Smooth muscle cell (in vitro differentiated cells): ENCODE results near the gene SIX5. TPM values are rescaled to one million over a fixed set of nuclear protein-coding genes. Genes with fewer than 3 reads are reported as not detected.

ENCODE experiments used
- DNase-seq: peaks from one replicate; lab custom pipeline; 2025; ENCODE audit not compliant: unreplicated experiment; lab: John Stamatoyannopoulos, UW
- H2AFZ ChIP-seq: fragments of 200-600 bp; sonication (generic); 2 replicates; pipeline ENCODE4 v1.6.0; 2016; ENCODE audit warnings: antibody characterized with exemption, low read depth, mild to moderate bottlenecking
- H3F3A ChIP-seq: fragments of 200-600 bp; sonication (generic); 2 replicates; pipeline ENCODE4 v1.6.0; 2017; ENCODE audit warnings: antibody characterized with exemption, low read depth
- H3K27ac ChIP-seq: fragments of 200-600 bp; sonication (generic); 2 replicates; pipeline ENCODE4 v1.5.1; 2016; ENCODE audit warnings: low read depth, mild to moderate bottlenecking
- H3K27me3 ChIP-seq: fragments of 200-600 bp; sonication (generic); 2 replicates; pipeline ENCODE4 v1.6.1; 2016; ENCODE audit warnings: low read depth, mild to moderate bottlenecking
- H3K36me3 ChIP-seq: fragments of 200-600 bp; sonication (generic); 2 replicates; pipeline ENCODE4 v1.5.1; 2016; ENCODE audit warnings: low read depth
- H3K4me1 ChIP-seq: fragments of 200-600 bp; sonication (generic); 2 replicates; pipeline ENCODE4 v1.5.1; 2016; ENCODE audit warnings: low read depth
- H3K4me2 ChIP-seq: fragments of 200-600 bp; sonication (generic); 2 replicates; pipeline ENCODE4 v1.6.0; 2016; ENCODE audit warnings: mild to moderate bottlenecking
- H3K4me3 ChIP-seq: fragments of 200-600 bp; sonication (generic); 2 replicates; pipeline ENCODE4 v1.5.1; 2016; ENCODE audit warnings: mild to moderate bottlenecking
- H3K79me2 ChIP-seq: fragments of 200-600 bp; sonication (generic); 2 replicates; pipeline ENCODE4 v1.6.0; 2016; ENCODE audit warnings: low read depth, mild to moderate bottlenecking
- H3K9ac ChIP-seq: fragments of 200-600 bp; sonication (generic); 2 replicates; pipeline ENCODE4 v1.6.0; 2016; ENCODE audit warnings: low read depth
- H3K9me3 ChIP-seq: fragments of 200-600 bp; sonication (generic); replicated peaks from 2 replicates; pipeline ENCODE4 v1.5.1; 2016; ENCODE audit warnings: low read depth
- H4K20me1 ChIP-seq: fragments of 200-600 bp; sonication (generic); 2 replicates; pipeline ENCODE4 v1.6.0; 2016; ENCODE audit warnings: low read depth
- WGBS: methylation state at CpG from one replicate; pipeline ENCODE4 v1.1.7; 2016; ENCODE audit warnings: low lambda C conversion rate; 5-methylcytosine and 5-hydroxymethylcytosine counted together
- polyA plus RNA-seq: library from polyadenylated mRNA; unstranded; fragments of >200 nt; fragmentation: Nextera tagmentation; extraction: Ambion mirVana; gene quantifications from 2 replicates; pipeline ENCODE4 v1.2.1, GENCODE V29; 2016
- total RNA-seq: library from RNA; depleted of rRNA; stranded (reverse); fragments of >200 nt; gene quantifications from 2 replicates; pipeline ENCODE4 v1.2.3, GENCODE V29; 2014
- TF ChIP-seq, protein P1 (sequence below): fragments of 200-600 bp; sonication (generic); IDR thresholded peaks from 2 replicates; pipeline ENCODE4 v1.5.1; 2017; ENCODE audit warnings: borderline replicate concordance, mild to moderate bottlenecking, antibody characterized with exemption; ENCODE audit not compliant: insufficient read depth, poor library complexity, severe bottlenecking

The SIX5 gene
- total and polyA plus RNA-seq, 2 experiments from 2014 or later, result 10.2 to 16.0 TPM

- H4K20me1 ChIP-seq, result peaks cover 49% of the 10 kb centered on the region
- H3K36me3 ChIP-seq, result no peaks in the 10 kb centered on the region
- peaks cover 27% of the 10 kb centered on the region for H3K4me1 ChIP-seq
- no peak overlapping the region for H2AFZ ChIP-seq
- no peaks in the 10 kb centered on the region for H3K9me3 ChIP-seq
- no peak overlapping the region for H3K4me3 ChIP-seq
- no peak for DNase-seq
- TF ChIP-seq, protein P1, sequence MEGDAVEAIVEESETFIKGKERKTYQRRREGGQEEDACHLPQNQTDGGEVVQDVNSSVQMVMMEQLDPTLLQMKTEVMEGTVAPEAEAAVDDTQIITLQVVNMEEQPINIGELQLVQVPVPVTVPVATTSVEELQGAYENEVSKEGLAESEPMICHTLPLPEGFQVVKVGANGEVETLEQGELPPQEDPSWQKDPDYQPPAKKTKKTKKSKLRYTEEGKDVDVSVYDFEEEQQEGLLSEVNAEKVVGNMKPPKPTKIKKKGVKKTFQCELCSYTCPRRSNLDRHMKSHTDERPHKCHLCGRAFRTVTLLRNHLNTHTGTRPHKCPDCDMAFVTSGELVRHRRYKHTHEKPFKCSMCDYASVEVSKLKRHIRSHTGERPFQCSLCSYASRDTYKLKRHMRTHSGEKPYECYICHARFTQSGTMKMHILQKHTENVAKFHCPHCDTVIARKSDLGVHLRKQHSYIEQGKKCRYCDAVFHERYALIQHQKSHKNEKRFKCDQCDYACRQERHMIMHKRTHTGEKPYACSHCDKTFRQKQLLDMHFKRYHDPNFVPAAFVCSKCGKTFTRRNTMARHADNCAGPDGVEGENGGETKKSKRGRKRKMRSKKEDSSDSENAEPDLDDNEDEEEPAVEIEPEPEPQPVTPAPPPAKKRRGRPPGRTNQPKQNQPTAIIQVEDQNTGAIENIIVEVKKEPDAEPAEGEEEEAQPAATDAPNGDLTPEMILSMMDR, result no peak
- no peak overlapping the region for H3K9ac ChIP-seq
- peaks cover 60% of the 10 kb centered on the region for H3K79me2 ChIP-seq
- peaks cover 15% of the 10 kb centered on the region for H3F3A ChIP-seq
- H3K27ac ChIP-seq, result no peak overlapping the region
- WGBS, result 98% methylated on average over 21 of the region's 21 CpGs
- H3K27me3 ChIP-seq, result no peaks in the 10 kb centered on the region
- no peak overlapping the region for H3K4me2 ChIP-seq
Measured at GRCh38 chr19:45786533-45786894, 17.5 kb upstream of the SIX5 start.

DNA sequence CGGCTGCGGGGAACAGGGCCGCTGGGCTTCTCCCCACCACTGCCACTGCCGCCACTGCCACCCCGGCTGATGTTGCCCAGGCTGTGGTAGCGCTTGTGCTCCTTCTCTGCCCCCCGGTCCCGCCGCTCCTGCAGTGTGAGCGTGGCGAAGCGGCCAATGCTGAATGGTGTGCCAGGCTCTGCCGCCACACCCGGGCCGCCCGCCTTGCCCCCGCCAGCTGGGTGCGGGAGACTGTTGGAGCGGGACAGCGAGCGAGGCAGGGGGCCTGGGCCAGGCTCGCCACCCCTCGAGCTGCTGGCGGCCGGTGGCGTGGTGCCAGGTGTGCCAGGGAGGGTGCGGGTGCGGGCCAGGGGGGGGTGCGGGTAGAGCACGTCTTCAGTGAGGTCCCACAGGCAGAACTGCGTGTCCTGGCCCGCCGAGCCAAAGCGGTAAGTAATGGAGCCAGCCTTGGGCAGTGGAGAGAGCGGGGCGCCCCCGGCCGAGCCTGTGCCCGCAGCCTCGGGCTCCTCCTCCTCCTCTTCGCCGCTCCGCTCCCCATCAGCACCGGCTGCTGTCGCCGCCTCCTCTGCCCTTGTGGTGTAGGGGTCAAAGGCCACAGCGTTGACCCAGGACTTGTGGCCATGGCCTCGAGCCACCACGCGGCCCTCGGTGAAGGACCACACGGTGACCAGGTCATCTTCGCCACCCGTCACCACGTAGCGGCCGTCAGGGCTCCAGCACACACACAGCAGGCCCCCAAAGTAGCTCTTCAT, 16.9 kb upstream of the SIX5 start:
- no peak overlapping the region for H2AFZ ChIP-seq
- no peaks in the 10 kb centered on the region for H3K27me3 ChIP-seq
- H3K79me2 ChIP-seq, result peaks cover 55% of the 10 kb centered on the region
- DNase-seq, result no peak
- H3K4me3 ChIP-seq, result no peak overlapping the region
- peaks cover 24% of the 10 kb centered on the region for H3K4me1 ChIP-seq
- TF ChIP-seq, protein P1, result no peak
- no peak overlapping the region for H3K9ac ChIP-seq
- H3K27ac ChIP-seq, result no peak overlapping the region
- H3K4me2 ChIP-seq, result no peak overlapping the region
- peaks cover 49% of the 10 kb centered on the region for H4K20me1 ChIP-seq
- no peaks in the 10 kb centered on the region for H3K9me3 ChIP-seq
- peaks cover 15% of the 10 kb centered on the region for H3F3A ChIP-seq
- H3K36me3 ChIP-seq, result no peaks in the 10 kb centered on the region
- WGBS, result 98% methylated on average over 43 of the region's 57 CpGs

DNA sequence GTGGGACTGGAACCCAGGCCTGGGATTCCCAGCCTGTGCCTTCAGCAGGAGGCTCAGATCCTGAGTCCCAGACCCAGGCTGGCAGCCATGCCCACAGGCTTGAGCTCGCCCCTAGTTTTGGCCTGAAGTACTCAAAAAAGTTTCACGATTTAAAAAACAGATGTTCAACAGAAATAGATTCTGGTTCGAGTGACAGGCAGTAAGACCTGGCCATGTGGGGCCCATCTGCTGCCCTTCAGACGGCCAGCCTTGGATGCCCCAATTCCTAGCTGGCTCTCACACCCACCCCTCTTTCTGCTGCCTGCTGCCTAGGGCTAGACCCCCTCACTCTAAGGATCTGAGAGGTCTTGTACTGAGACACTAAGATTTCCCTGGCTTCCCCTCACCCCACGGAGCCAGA, 16.0 kb upstream of the SIX5 start:
- Histone ChIP-seq H3K9me3 (no peaks in the 10 kb centered on the region), H2AFZ (no peak overlapping the region), H3K27me3 (no peaks in the 10 kb centered on the region), H3K79me2 (peaks cover 49% of the 10 kb centered on the region), H3K36me3 (no peaks in the 10 kb centered on the region), H3F3A (peaks cover 15% of the 10 kb centered on the region), H3K4me1 (peaks cover 24% of the 10 kb centered on the region), H3K4me2 (no peak overlapping the region), H3K9ac (no peak overlapping the region), H3K4me3 (no peak overlapping the region), H3K27ac (peak overlapping the region; percentile 93), H4K20me1 (peaks cover 56% of the 10 kb centered on the region)
- no peak for DNase-seq
- TF ChIP-seq, protein P1, result no peak
- 91% methylated on average over 5 of the region's 5 CpGs for WGBS

DNA sequence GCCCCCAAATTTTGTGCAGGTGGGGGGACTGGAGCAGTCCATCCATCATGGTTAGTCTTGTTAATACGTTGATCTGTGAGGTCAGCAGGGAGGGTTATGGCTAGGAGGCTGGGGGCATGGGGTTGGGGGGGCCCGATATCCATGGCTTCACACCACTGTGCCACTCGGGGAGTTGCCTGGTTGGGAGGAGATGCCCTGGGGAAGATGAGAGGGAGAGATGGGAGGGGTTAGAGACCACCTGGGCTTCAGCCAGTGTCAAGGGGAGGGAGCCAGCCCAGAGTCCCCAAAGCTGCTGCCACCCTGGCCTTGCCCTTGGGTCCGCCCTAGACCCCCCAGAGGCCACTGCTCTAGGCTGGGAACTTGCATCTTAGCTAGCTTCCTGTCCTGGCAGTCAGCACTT, 15.0 kb upstream of the SIX5 start:
- no peak for DNase-seq
- H3K9ac ChIP-seq, result no peak overlapping the region
- 96% methylated on average over 2 of the region's 4 CpGs for WGBS

More for the DNA sequence above, 15.0 kb upstream of the SIX5 start:
- Histone ChIP-seq H3K79me2 (peaks cover 42% of the 10 kb centered on the region), H3K27ac (peak overlapping the region; percentile 93), H3F3A (peaks cover 15% of the 10 kb centered on the region), H3K9me3 (no peaks in the 10 kb centered on the region), H3K27me3 (no peaks in the 10 kb centered on the region), H2AFZ (no peak overlapping the region), H4K20me1 (peaks cover 57% of the 10 kb centered on the region), H3K4me3 (no peak overlapping the region), H3K4me1 (peaks cover 24% of the 10 kb centered on the region), H3K4me2 (peak overlapping the region; percentile 88), H3K36me3 (no peaks in the 10 kb centered on the region)
- TF ChIP-seq, protein P1, result no peak
